Esophagus muscularis mucosa (tissue), 3 donors: Measurements from ENCODE around the gene KCNH3.

Experiments used
- POLR2AphosphoS5 ChIP-seq, 2 donors: sonication (generic); formaldehyde crosslinking; IDR thresholded peaks; one replicate each; pipeline ENCODE4 v1.6.1; 2017; ENCODE audit warnings: antibody characterized with exemption in 2 of 2
- TF ChIP-seq, protein P1 (sequence below), 3 experiments: fragments of 200-600 bp in 2 of 3; fragments of 450-650 bp in 1 of 3; sonication (generic) in 2 of 3; IDR thresholded peaks; one replicate each; pipeline ENCODE4 v1.5.1; 2017 to 2019; ENCODE audit warnings: antibody characterized with exemption in 3 of 3, mild to moderate bottlenecking in 2 of 3, moderate library complexity in 1 of 3

- TF ChIP-seq, protein P1, sequence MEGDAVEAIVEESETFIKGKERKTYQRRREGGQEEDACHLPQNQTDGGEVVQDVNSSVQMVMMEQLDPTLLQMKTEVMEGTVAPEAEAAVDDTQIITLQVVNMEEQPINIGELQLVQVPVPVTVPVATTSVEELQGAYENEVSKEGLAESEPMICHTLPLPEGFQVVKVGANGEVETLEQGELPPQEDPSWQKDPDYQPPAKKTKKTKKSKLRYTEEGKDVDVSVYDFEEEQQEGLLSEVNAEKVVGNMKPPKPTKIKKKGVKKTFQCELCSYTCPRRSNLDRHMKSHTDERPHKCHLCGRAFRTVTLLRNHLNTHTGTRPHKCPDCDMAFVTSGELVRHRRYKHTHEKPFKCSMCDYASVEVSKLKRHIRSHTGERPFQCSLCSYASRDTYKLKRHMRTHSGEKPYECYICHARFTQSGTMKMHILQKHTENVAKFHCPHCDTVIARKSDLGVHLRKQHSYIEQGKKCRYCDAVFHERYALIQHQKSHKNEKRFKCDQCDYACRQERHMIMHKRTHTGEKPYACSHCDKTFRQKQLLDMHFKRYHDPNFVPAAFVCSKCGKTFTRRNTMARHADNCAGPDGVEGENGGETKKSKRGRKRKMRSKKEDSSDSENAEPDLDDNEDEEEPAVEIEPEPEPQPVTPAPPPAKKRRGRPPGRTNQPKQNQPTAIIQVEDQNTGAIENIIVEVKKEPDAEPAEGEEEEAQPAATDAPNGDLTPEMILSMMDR (IDR thresholded peaks at IDR 0.05): no peak
- TF ChIP-seq POLR2AphosphoS5 (IDR thresholded peaks at IDR 0.05): no peak
These were observed 11.9 kb downstream of the KCNH3 start for GRCh38 chr12:49550693-49551252.
